H1 (cell line): ENCODE results near the gene PAOX. TPM values are rescaled to one million over a fixed set of nuclear protein-coding genes. Genes with fewer than 3 reads are reported as not detected.

Source experiments
- EZH2 ChIP-seq: fragments of 200-600 bp; sonication (generic); IDR thresholded peaks from 2 replicates; pipeline ENCODE4 v1.7.1; 2012; ENCODE audit warnings: low read depth, mild to moderate bottlenecking, moderate library complexity, low read length, inconsistent platforms; ENCODE audit not compliant: severe bottlenecking
- SP1 ChIP-seq: IDR thresholded peaks from 2 replicates; pipeline ENCODE4 v1.6.1; 2011; ENCODE audit warnings: low read depth, low read length
- SP4 ChIP-seq: IDR thresholded peaks from 2 replicates; pipeline ENCODE4 v1.6.1; 2012; ENCODE audit warnings: low read length, inconsistent platforms
- YY1 ChIP-seq: IDR thresholded peaks from 2 replicates; pipeline ENCODE4 v1.6.1; 2011; ENCODE audit warnings: low read depth, mild to moderate bottlenecking, low read length
- ZNF274 ChIP-seq: IDR thresholded peaks from 2 replicates; pipeline ENCODE4 v1.7.0; 2012; ENCODE audit warnings: low read length, borderline replicate concordance; ENCODE audit errors: extremely low read depth
- polyA plus RNA-seq, 7 experiments: library from polyadenylated mRNA; depleted of rRNA in 3 of 7; stranded (reverse) in 5 of 7; unstranded in 2 of 7; fragments of >200 nt in 5 of 7; fragments of 200-250 nt in 2 of 7; gene quantifications; 1 replicate in 5 of 7; 2 replicates in 1 of 7; 4 replicates in 1 of 7; pipeline versions ENCODE4 v1.2.1 to v1.2.3, GENCODE V29; 2011 to 2013; ENCODE audit warnings: missing spikeins in 2 of 7, mixed read lengths in 2 of 7
- total RNA-seq: library from RNA; stranded (reverse); fragmentation: NEBNext Ultra II Directional; extraction: Animal tissue kit (Norgen Biotek cat#: 25700); gene quantifications from 2 replicates; pipeline ENCODE4 v1.2.1, GENCODE V29; 2021
- TF ChIP-seq, protein P1 (sequence below): fragments of 300-600 bp; sonication (generic); IDR thresholded peaks from 2 replicates; pipeline ENCODE4 v1.7.1; 2012; ENCODE audit warnings: low read length, moderate library complexity, mild to moderate bottlenecking, inconsistent platforms; ENCODE audit not compliant: insufficient replicate concordance
- TF ChIP-seq, protein P2 (sequence below): IDR thresholded peaks from 2 replicates; pipeline ENCODE4 v1.6.1; 2011; ENCODE audit warnings: low read depth, mild to moderate bottlenecking, low read length; ENCODE audit not compliant: insufficient read depth

Gene PAOX
- total and polyA plus RNA-seq, 2 of the 8 experiments (the other 6 are each of a cell fraction or from before 2014, with no cell fraction given), result 3.7 to 4.3 TPM

GRCh38 chr10:133335246-133336117 lies 43.6 kb upstream of the PAOX start (continued):
- TF ChIP-seq, protein P1, sequence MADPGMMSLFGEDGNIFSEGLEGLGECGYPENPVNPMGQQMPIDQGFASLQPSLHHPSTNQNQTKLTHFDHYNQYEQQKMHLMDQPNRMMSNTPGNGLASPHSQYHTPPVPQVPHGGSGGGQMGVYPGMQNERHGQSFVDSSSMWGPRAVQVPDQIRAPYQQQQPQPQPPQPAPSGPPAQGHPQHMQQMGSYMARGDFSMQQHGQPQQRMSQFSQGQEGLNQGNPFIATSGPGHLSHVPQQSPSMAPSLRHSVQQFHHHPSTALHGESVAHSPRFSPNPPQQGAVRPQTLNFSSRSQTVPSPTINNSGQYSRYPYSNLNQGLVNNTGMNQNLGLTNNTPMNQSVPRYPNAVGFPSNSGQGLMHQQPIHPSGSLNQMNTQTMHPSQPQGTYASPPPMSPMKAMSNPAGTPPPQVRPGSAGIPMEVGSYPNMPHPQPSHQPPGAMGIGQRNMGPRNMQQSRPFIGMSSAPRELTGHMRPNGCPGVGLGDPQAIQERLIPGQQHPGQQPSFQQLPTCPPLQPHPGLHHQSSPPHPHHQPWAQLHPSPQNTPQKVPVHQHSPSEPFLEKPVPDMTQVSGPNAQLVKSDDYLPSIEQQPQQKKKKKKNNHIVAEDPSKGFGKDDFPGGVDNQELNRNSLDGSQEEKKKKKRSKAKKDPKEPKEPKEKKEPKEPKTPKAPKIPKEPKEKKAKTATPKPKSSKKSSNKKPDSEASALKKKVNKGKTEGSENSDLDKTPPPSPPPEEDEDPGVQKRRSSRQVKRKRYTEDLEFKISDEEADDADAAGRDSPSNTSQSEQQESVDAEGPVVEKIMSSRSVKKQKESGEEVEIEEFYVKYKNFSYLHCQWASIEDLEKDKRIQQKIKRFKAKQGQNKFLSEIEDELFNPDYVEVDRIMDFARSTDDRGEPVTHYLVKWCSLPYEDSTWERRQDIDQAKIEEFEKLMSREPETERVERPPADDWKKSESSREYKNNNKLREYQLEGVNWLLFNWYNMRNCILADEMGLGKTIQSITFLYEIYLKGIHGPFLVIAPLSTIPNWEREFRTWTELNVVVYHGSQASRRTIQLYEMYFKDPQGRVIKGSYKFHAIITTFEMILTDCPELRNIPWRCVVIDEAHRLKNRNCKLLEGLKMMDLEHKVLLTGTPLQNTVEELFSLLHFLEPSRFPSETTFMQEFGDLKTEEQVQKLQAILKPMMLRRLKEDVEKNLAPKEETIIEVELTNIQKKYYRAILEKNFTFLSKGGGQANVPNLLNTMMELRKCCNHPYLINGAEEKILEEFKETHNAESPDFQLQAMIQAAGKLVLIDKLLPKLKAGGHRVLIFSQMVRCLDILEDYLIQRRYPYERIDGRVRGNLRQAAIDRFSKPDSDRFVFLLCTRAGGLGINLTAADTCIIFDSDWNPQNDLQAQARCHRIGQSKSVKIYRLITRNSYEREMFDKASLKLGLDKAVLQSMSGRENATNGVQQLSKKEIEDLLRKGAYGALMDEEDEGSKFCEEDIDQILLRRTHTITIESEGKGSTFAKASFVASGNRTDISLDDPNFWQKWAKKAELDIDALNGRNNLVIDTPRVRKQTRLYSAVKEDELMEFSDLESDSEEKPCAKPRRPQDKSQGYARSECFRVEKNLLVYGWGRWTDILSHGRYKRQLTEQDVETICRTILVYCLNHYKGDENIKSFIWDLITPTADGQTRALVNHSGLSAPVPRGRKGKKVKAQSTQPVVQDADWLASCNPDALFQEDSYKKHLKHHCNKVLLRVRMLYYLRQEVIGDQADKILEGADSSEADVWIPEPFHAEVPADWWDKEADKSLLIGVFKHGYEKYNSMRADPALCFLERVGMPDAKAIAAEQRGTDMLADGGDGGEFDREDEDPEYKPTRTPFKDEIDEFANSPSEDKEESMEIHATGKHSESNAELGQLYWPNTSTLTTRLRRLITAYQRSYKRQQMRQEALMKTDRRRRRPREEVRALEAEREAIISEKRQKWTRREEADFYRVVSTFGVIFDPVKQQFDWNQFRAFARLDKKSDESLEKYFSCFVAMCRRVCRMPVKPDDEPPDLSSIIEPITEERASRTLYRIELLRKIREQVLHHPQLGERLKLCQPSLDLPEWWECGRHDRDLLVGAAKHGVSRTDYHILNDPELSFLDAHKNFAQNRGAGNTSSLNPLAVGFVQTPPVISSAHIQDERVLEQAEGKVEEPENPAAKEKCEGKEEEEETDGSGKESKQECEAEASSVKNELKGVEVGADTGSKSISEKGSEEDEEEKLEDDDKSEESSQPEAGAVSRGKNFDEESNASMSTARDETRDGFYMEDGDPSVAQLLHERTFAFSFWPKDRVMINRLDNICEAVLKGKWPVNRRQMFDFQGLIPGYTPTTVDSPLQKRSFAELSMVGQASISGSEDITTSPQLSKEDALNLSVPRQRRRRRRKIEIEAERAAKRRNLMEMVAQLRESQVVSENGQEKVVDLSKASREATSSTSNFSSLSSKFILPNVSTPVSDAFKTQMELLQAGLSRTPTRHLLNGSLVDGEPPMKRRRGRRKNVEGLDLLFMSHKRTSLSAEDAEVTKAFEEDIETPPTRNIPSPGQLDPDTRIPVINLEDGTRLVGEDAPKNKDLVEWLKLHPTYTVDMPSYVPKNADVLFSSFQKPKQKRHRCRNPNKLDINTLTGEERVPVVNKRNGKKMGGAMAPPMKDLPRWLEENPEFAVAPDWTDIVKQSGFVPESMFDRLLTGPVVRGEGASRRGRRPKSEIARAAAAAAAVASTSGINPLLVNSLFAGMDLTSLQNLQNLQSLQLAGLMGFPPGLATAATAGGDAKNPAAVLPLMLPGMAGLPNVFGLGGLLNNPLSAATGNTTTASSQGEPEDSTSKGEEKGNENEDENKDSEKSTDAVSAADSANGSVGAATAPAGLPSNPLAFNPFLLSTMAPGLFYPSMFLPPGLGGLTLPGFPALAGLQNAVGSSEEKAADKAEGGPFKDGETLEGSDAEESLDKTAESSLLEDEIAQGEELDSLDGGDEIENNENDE, result no peak
- TF ChIP-seq, protein P2, sequence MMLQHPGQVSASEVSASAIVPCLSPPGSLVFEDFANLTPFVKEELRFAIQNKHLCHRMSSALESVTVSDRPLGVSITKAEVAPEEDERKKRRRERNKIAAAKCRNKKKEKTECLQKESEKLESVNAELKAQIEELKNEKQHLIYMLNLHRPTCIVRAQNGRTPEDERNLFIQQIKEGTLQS, result no peak
- no peak for TF ChIP-seq YY1
- TF ChIP-seq ZNF274, result no peak
- peak; percentile 30 for TF ChIP-seq EZH2
- no peak for TF ChIP-seq SP1
- no peak for TF ChIP-seq SP4
